GM10847 (cell line): ENCODE data around the gene PPME1.

Experiments
- POLR2A ChIP-seq: IDR thresholded peaks from 2 replicates; pipeline ENCODE4 v1.6.1; 2011; ENCODE audit not compliant: insufficient read length; ENCODE audit errors: extremely low read depth

Gene PPME1

GRCh38 chr11:74282421-74282820 lies 111.3 kb downstream of the PPME1 start:
- no peak for TF ChIP-seq POLR2A

GRCh38 chr11:74282914-74283371 lies 111.9 kb downstream of the PPME1 start:
- TF ChIP-seq POLR2A = no peak

GRCh38 chr11:74283580-74284180 lies 112.6 kb downstream of the PPME1 start:
- TF ChIP-seq POLR2A = no peak

- no peak for TF ChIP-seq POLR2A
These were observed 113.4 kb downstream of the PPME1 start for GRCh38 chr11:74284466-74284865.

- TF ChIP-seq POLR2A = no peak
These were observed 117.1 kb downstream of the PPME1 start for GRCh38 chr11:74288161-74288560.

GRCh38 chr11:74288911-74289310 lies 117.8 kb downstream of the PPME1 start:
- no peak for TF ChIP-seq POLR2A

- TF ChIP-seq POLR2A = no peak
These were observed 126.4 kb downstream of the PPME1 start for GRCh38 chr11:74297484-74297883.

- TF ChIP-seq POLR2A = no peak
These were observed 127.9 kb downstream of the PPME1 start for GRCh38 chr11:74299015-74299414.
